Measurements from ENCODE around the gene SLC35E1.

DNA sequence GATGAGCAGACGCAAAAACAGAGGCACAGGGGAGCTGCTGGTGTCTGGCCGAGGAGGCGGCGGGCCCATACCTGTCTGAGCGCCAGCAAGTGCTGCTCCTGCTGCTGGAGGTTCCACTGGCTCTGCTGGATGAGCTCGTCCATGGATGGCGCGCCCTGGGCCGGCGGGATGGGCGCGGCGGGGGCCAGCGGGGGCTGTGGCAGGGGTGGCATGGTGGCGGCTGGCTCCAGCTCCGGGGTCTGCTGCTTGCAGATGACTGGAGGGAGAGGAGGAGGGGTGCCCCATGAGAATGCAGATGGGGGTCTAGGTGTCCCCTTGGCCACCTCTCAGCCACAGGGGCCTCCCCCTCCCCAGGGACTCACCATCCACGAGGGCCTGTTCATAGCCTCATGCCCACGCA is 36.8 kb downstream of the SLC35E1 start:
- TF ChIP-seq CTCF (conservative IDR thresholded peaks at IDR 0.05): no peak
- no peak for TF ChIP-seq EZH2 (IDR thresholded peaks at IDR 0.05; ENCODE audit: low read depth)
